NCI-H446 treated with DMSO at 0.1 percent for 48 hours (cell line): ENCODE measurements around the gene KRTAP5-1.
"Not testable (repeated sequence)": the region's sequence is repeated elsewhere in the genome, so short reads cannot be mapped to it uniquely, and the experiment has no call there.

Experiments
- DNase-seq: peaks from one replicate; lab custom pipeline; 2025; lab: John Stamatoyannopoulos, UW

Gene KRTAP5-1

GRCh38 chr11:1584661-1585370, at the start of gene KRTAP5-1:
Gene KRTAP5-1 (minus strand): TSS chr11:1585283. CDS start chr11:1585249, 34 bp downstream.
- not testable (repeated sequence) for DNase-seq

GRCh38 chr11:1633864-1634263, 48.8 kb upstream of the KRTAP5-1 start:
- no peak for DNase-seq

- DNase-seq: no peak
Observed at GRCh38 chr11:1632053-1632714, 47.1 kb upstream of the KRTAP5-1 start.

- DNase-seq: no peak
Observed at GRCh38 chr11:1631066-1631568, 46.0 kb upstream of the KRTAP5-1 start.

- no peak for DNase-seq
Observed at GRCh38 chr11:1630271-1630670, 45.2 kb upstream of the KRTAP5-1 start.

GRCh38 chr11:1629326-1630185, 44.5 kb upstream of the KRTAP5-1 start, which contains the start of gene KRTAP5-5:
Gene KRTAP5-5 (plus strand): TSS chr11:1629775. CDS start chr11:1629841, 66 bp downstream.
- DNase-seq: no peak

- DNase-seq: no peak
Observed at GRCh38 chr11:1628506-1629325, 43.6 kb upstream of the KRTAP5-1 start.

- no peak for DNase-seq
Observed at GRCh38 chr11:1625541-1625940, 40.5 kb upstream of the KRTAP5-1 start.

GRCh38 chr11:1624621-1625020, 39.5 kb upstream of the KRTAP5-1 start:
- no peak for DNase-seq

GRCh38 chr11:1623716-1624115, 38.6 kb upstream of the KRTAP5-1 start:
- DNase-seq: no peak

GRCh38 chr11:1622086-1622485, 37.0 kb upstream of the KRTAP5-1 start, which contains the start of gene KRTAP5-4:
Gene KRTAP5-4 (minus strand): TSS chr11:1622138. CDS start chr11:1622093, 45 bp downstream.
- DNase-seq: no peak

GRCh38 chr11:1619449-1619848, 34.4 kb upstream of the KRTAP5-1 start:
- DNase-seq: no peak

GRCh38 chr11:1618231-1618630, 33.1 kb upstream of the KRTAP5-1 start:
- no peak for DNase-seq

GRCh38 chr11:1608363-1608762, 23.3 kb upstream of the KRTAP5-1 start, which contains the start of gene KRTAP5-3:
Gene KRTAP5-3 (minus strand): TSS chr11:1608463. CDS start chr11:1608385, 78 bp downstream.
- no peak for DNase-seq

GRCh38 chr11:1607901-1608300, 22.8 kb upstream of the KRTAP5-1 start:
- DNase-seq: not testable (repeated sequence)

GRCh38 chr11:1607156-1607845, 22.2 kb upstream of the KRTAP5-1 start:
- not testable (repeated sequence) for DNase-seq

- not testable (repeated sequence) for DNase-seq
Observed at GRCh38 chr11:1605923-1606322, 20.8 kb upstream of the KRTAP5-1 start.

GRCh38 chr11:1604711-1605110, 19.6 kb upstream of the KRTAP5-1 start:
- DNase-seq: no peak

- no peak for DNase-seq
Observed at GRCh38 chr11:1604181-1604580, 19.1 kb upstream of the KRTAP5-1 start.

GRCh38 chr11:1603629-1604028, 18.5 kb upstream of the KRTAP5-1 start:
- no peak for DNase-seq
